Progenitor cell of endocrine pancreas (in vitro differentiated cells): Measurements from ENCODE around the gene CBARP. TPM values are rescaled to one million over a fixed set of nuclear protein-coding genes. Genes with fewer than 3 reads are reported as not detected.

Experiments
- DNase-seq: peaks from one replicate; pipeline ENCODE4 v3.0.0; 2021; ENCODE audit warnings: low spot score; ENCODE audit not compliant: unreplicated experiment
- H3K27ac Mint-ChIP-seq: 2 replicates; pipeline ENCODE4 v1.8.0; 2021; ENCODE audit warnings: mild to moderate bottlenecking, moderate library complexity, mixed read lengths
- H3K27me3 Mint-ChIP-seq: 2 replicates; pipeline ENCODE4 v1.8.0; 2021; ENCODE audit warnings: mixed read lengths
- H3K36me3 Mint-ChIP-seq: 2 replicates; pipeline ENCODE4 v1.8.0; 2022; ENCODE audit warnings: mixed read lengths; ENCODE audit not compliant: insufficient read depth
- H3K4me1 Mint-ChIP-seq: 2 replicates; pipeline ENCODE4 v1.8.0; 2021; ENCODE audit warnings: low read depth, mixed read lengths
- H3K4me3 Mint-ChIP-seq: 2 replicates; pipeline ENCODE4 v1.8.0; 2021; ENCODE audit warnings: low read depth, mild to moderate bottlenecking, moderate library complexity, mixed read lengths
- H3K9me3 Mint-ChIP-seq: 2 replicates; pipeline ENCODE4 v1.8.0; 2021; ENCODE audit warnings: low read depth, mixed read lengths
- total RNA-seq: library from RNA; stranded (reverse); gene quantifications from 2 replicates; pipeline ENCODE4 v1.2.1, GENCODE V29; 2021
- TF ChIP-seq, protein P1 (sequence below): fragments of 200-600 bp; sonication (generic); IDR thresholded peaks from one replicate; pipeline ENCODE4 v1.5.0; 2021; ENCODE audit warnings: antibody characterized with exemption, mild to moderate bottlenecking; ENCODE audit not compliant: unreplicated experiment

The CBARP gene
- total RNA-seq, 1 donor from 2014 or later = 13.0 TPM

DNA sequence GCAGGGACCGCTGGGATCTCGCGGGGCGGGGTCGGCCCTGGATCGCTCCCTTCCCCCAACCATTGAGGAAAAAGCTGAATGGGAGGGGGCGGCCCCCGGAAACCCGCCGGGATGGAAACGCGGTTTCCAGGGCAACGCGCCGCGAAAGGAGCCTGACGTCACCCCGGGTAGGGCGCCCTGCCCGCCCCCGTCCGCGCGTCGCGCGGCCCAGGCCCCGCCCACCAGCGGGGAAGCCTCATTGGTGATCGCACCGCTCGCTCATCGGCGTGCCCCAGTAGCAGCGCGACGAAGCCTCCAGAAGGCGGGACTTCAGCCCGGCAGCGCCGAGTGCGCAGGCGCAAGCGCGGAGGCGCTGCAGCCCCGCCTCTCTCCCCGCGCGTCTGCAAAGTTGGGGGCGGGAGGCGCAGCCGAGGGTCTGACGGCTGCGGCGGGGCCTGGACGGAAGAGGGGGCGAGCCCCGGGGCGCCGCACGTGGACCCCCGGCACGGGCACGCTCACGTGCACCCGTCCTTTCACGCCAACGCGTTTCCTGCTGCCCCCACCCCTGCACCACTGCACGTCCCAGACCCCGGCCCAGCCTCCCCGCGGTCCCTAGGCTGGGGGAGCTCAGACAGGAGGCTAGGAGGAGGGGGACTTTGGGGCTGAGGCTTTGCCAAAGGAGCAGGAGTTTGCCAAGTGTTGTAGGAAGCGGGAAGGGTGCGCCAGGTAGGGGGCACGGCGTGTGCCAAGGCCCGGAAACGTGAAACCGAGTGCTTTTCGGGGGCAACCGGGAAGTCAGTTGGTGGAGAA, 23.1 kb upstream of the CBARP start:
- Mint-ChIP-seq H3K4me1 (peaks cover 45% of the 10 kb centered on the region), H3K27ac (peak overlapping the region; percentile 76), H3K27me3 (no peaks in the 10 kb centered on the region), H3K36me3 (peaks cover 5% of the 10 kb centered on the region), H3K4me3 (peak overlapping the region; percentile 78), H3K9me3 (no peaks in the 10 kb centered on the region)
- TF ChIP-seq, protein P1, sequence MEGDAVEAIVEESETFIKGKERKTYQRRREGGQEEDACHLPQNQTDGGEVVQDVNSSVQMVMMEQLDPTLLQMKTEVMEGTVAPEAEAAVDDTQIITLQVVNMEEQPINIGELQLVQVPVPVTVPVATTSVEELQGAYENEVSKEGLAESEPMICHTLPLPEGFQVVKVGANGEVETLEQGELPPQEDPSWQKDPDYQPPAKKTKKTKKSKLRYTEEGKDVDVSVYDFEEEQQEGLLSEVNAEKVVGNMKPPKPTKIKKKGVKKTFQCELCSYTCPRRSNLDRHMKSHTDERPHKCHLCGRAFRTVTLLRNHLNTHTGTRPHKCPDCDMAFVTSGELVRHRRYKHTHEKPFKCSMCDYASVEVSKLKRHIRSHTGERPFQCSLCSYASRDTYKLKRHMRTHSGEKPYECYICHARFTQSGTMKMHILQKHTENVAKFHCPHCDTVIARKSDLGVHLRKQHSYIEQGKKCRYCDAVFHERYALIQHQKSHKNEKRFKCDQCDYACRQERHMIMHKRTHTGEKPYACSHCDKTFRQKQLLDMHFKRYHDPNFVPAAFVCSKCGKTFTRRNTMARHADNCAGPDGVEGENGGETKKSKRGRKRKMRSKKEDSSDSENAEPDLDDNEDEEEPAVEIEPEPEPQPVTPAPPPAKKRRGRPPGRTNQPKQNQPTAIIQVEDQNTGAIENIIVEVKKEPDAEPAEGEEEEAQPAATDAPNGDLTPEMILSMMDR = no peak
- DNase-seq = peak; percentile 93

DNA sequence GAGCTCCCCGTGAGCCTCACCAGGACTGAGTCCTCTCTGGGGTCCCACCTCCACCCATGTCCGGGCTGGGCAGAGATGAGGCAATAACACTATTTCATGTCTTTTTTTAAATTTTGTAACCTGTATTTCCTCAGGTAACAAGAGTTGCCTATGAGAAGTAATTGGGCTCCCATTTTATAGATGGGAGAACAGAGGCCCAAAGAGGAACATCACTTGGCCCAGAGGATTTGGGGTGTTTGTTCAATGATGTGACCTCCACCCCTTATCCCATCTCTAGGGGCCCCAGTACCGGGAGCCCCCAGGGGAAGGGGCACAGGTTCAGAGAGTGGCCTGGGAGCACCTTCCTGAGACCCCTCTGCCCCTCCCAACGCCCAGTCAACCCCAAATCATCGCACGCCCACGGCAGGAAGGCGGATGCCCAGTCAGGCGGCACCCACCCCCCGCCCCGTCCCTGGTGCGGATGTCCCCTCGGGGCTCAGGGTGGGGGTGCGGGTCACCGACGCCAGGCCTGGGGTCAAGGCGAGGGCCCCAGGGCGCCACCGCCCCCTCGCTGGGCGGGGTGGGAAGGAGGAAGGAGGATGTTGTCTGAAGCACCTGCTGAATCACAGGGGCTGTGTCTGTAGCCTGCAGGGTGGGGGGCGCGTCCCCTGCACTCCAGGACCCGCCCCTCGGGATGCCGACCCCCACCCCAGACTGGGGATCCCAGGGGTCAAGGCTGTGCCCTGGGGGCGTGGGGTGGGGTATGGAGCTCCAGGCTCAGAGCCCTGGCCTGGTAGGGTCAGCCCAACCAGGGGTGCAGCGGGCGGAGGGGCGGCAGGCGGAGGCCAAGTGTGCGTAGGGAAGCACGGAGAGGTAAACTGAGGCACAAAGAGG, 22.3 kb upstream of the CBARP start:
- TF ChIP-seq, protein P1 = no peak

DNA sequence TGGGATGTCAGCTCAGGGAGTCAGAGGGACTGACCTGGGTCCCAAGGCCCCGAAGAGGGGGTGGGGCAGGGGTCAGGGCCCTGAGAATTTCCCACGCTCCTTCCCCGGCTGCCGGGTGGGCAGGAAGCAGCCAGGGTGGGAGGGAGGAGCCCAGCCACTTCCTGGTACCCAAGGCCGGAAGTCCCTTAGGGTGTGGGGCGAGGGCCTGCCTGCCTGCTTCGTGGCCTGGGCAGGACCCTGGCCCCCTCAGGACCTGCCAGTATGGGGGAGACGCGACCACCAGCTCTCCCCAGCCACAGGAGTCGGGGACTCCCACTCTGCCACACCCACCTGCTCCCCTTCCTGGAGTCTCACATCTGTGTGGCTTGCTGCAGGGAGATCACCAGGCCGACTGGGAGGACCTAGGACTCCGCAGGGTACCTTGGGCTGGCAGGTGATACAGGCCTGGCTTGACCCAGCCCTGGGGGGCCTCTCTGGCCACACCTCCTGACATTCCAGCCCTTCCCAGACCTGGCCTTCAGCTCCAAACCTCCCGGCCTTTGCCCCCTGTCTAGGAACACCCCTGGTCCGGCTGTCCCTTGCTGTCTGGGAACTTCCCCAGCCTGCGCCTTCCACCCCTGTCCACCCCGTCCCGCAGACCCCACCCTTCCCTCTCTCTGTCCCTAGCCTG, 21.5 kb upstream of the CBARP start:
- no peak for DNase-seq
- Mint-ChIP-seq H3K9me3 (no peaks in the 10 kb centered on the region), H3K4me3 (peak overlapping the region; percentile 38), H3K4me1 (peaks cover 34% of the 10 kb centered on the region), H3K27ac (peak overlapping the region; percentile 88), H3K36me3 (peaks cover 11% of the 10 kb centered on the region), H3K27me3 (no peaks in the 10 kb centered on the region)
- TF ChIP-seq, protein P1 = no peak

More for the DNA sequence above, 22.3 kb upstream of the CBARP start:
- no peak for DNase-seq
- H3K27me3 Mint-ChIP-seq = no peaks in the 10 kb centered on the region
- H3K4me3 Mint-ChIP-seq = peak overlapping the region; percentile 38
- peaks cover 38% of the 10 kb centered on the region for H3K4me1 Mint-ChIP-seq
- peaks cover 5% of the 10 kb centered on the region for H3K36me3 Mint-ChIP-seq
- no peaks in the 10 kb centered on the region for H3K9me3 Mint-ChIP-seq
- H3K27ac Mint-ChIP-seq = peak overlapping the region; percentile 88

DNA sequence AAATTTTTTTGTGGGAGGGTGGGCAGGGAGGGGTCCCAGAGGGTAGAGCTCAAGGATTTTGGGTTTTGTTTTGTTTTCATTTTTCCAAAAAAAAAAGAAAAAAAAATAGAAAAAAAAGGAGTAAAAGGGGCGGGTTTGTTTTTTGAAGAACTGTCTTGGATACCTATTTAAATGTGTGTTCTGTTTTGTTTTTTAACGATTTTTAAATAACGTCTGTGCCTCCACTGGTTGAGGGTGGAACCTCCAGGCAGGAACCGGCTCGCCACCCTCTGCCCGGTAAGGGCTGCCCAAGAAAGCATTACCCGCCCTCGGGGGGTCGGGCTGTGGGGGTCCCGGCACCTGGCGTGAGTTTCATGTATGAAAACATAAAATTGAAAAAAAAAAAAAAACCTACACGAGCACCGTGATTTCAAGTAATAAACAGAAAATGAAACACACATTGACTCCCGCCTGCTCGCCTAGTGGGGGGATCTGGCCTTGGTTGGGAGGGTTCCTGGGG, 21.0 kb upstream of the CBARP start:
- Mint-ChIP-seq H3K4me3 (no peak overlapping the region), H3K27ac (peak overlapping the region; percentile 69), H3K27me3 (no peaks in the 10 kb centered on the region), H3K36me3 (peaks cover 11% of the 10 kb centered on the region), H3K4me1 (peaks cover 34% of the 10 kb centered on the region), H3K9me3 (no peaks in the 10 kb centered on the region)
- DNase-seq = no peak
- TF ChIP-seq, protein P1 = no peak

DNA sequence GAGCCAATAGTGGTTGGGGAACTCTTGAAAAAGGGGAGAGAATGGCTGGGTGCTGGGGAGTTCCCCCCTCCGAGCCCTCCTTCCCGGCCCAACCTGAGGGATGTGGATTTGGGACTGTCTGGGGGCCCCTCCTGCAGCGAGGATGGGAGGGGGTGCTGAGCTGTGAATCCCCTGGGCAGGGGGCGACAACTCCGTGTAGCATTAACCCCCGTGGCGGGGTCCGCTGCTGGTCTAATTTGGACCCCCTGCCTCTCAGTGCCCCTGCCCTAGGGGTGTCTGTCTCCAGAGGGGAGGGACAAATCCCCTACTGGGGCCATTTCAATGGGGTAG, 20.3 kb upstream of the CBARP start:
- DNase-seq = no peak
- Mint-ChIP-seq H3K4me1 (peaks cover 34% of the 10 kb centered on the region), H3K27me3 (no peaks in the 10 kb centered on the region), H3K36me3 (peaks cover 14% of the 10 kb centered on the region), H3K9me3 (no peaks in the 10 kb centered on the region), H3K27ac (peak overlapping the region; percentile 71), H3K4me3 (no peak overlapping the region)
- TF ChIP-seq, protein P1 = no peak
